Spleen (tissue), 11 donors: Measurements from ENCODE around the gene ITPKB. TPM values are rescaled to one million over a fixed set of nuclear protein-coding genes. Genes with fewer than 3 reads are reported as not detected.

Experiments
- DNase-seq: peaks from one replicate; pipeline ENCODE4 v3.0.0-alpha.2; 2020
- H3K27ac ChIP-seq, 8 donors: fragments of 200-600 bp; sonication (generic) in 7 of 8; 1 replicate in 4 of 8; 2 replicates in 4 of 8; pipeline versions ENCODE4 v1.5.0 to v1.8.0; 2016 to 2021; ENCODE audit warnings: inconsistent platforms in 4 of 8, mild to moderate bottlenecking in 4 of 8, moderate library complexity in 1 of 8
- H3K27me3 ChIP-seq, 7 donors: fragments of 200-600 bp; sonication (generic) in 6 of 7; replicated peaks in 1 of 7; 1 replicate in 4 of 7; 2 replicates in 3 of 7; pipeline versions ENCODE4 v1.5.0 to v1.8.0; 2016 to 2021; ENCODE audit warnings: inconsistent platforms in 3 of 7, mild to moderate bottlenecking in 1 of 7
- H3K36me3 ChIP-seq, 6 donors: fragments of 200-600 bp; sonication (generic) in 5 of 6; 1 replicate in 4 of 6; 2 replicates in 2 of 6; pipeline versions ENCODE4 v1.5.0 to v1.8.0; 2016 to 2021; ENCODE audit warnings: inconsistent platforms in 2 of 6
- H3K4me1 ChIP-seq, 6 donors: fragments of 200-600 bp; sonication (generic) in 5 of 6; 1 replicate in 3 of 6; 2 replicates in 3 of 6; pipeline versions ENCODE4 v1.5.0 to v1.8.0; 2016 to 2021; ENCODE audit warnings: inconsistent platforms in 3 of 6
- H3K4me3 ChIP-seq, 8 donors: fragments of 200-600 bp; sonication (generic) in 7 of 8; 1 replicate in 4 of 8; 2 replicates in 4 of 8; pipeline versions ENCODE4 v1.5.0 to v1.8.0; 2016 to 2021; ENCODE audit warnings: inconsistent platforms in 4 of 8, mild to moderate bottlenecking in 4 of 8, moderate library complexity in 2 of 8
- H3K9me3 ChIP-seq, 8 donors: fragments of 200-600 bp; sonication (generic) in 7 of 8; 1 replicate in 4 of 8; 2 replicates in 4 of 8; pipeline versions ENCODE4 v1.5.0 to v1.8.0; 2016 to 2021; ENCODE audit warnings: inconsistent platforms in 4 of 8
- POLR2A ChIP-seq, 3 donors: fragments of 450-650 bp; IDR thresholded peaks; one replicate each; pipeline ENCODE4 v1.5.1; 2017; ENCODE audit warnings: antibody characterized with exemption in 3 of 3, mild to moderate bottlenecking in 1 of 3
- POLR2AphosphoS5 ChIP-seq, 3 donors: sonication (generic); formaldehyde crosslinking; IDR thresholded peaks; one replicate each; pipeline ENCODE4 v1.5.1; 2017; ENCODE audit warnings: antibody characterized with exemption in 3 of 3
- WGBS, 5 donors: extraction: QIAGEN DNeasy Blood & Tissue Kit in 3 of 5; methylation state at CpG; one replicate each; pipeline versions ENCODE4 v1.1.5 to v1.1.7; 2013 to 2018; 5-methylcytosine and 5-hydroxymethylcytosine counted together
- intact Hi-C: fragments of 100-400 bp; cut with DNase I; formaldehyde crosslinking; loops from one replicate; pipeline ENCODE4 v1.15.0; 2023; ENCODE audit warnings: low total_unique reads
- polyA plus RNA-seq, 3 donors: library from polyadenylated mRNA; stranded (reverse); fragments of 200-250 nt; gene quantifications; one replicate each; pipeline ENCODE4 v1.2.1, GENCODE V29; 2013
- total RNA-seq, 7 donors: library from RNA; depleted of rRNA in 3 of 7; stranded (reverse); fragments of >200 nt in 3 of 7; fragmentation: NEBNext Ultra II Directional in 4 of 7; extraction: Animal tissue kit (Norgen Biotek cat#: 25700) in 4 of 7; gene quantifications; one replicate each; pipeline versions ENCODE4 v1.1.0 to v1.2.1, GENCODE V29; 2016 to 2021
- TF ChIP-seq, protein P1 (sequence below), 11 experiments: fragments of 200-600 bp in 7 of 11; fragments of 450-650 bp in 4 of 11; sonication (generic) in 4 of 11; IDR thresholded peaks in 8 of 11; conservative IDR thresholded peaks in 3 of 11; 1 replicate in 7 of 11; 2 replicates in 4 of 11; pipeline versions ENCODE4 v1.4.0 to v1.8.0; 2016 to 2021; ENCODE audit warnings: antibody characterized with exemption in 11 of 11, inconsistent platforms in 4 of 11, mild to moderate bottlenecking in 1 of 11
- donor health status: healthy with polysubstance abuse.
- donor health status: DM: no; HTN: no; CAD: no; lungs with moderate emphysema.
- donor health status: DM: no; HTN: no; CAD: no.
- donor health status: Bipolar disorder and iron deficiency.
- donor health status: healthy.
- donor health status: DM: no; HTN: no; CAD: no.
- donor health status: DM: yes; HTN: yes; CAD: no.

The ITPKB gene
- total and polyA plus RNA-seq, 10 donors = 8.5 to 74.6 (median 59.6) TPM

DNA sequence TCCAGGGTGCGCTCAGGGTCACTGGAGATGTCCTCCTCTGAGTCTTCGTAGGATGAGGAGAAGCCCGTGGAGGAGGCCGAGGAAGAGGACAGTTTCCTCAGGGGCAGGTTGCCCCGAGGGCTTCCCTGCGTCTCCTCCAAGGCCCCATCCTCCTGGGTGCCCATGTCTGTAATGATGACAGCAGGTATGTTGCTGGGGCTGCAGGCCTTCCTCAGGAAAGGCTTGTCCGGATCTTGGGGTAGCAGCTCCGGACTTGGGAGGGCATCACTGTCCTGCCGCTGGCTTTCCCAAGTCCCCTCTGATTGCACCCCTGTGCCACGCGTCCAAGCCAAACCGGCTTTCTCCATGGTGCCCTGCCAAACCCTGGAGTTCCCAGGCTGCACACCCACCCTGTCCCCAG lies 3.5 kb downstream of the ITPKB start:
- H3K27me3 ChIP-seq = no peaks in the 10 kb centered on the region
- intact Hi-C loops = loop anchor here (10.0 kb wide), 1 partner anchor 81 kb away; no protein-coding TSS in a partner anchor
- no peaks in the 10 kb centered on the region for H3K9me3 ChIP-seq
- H3K4me1 ChIP-seq = peaks cover 46 to 80% (median 79%) of the 10 kb centered on the region in 6 donors
- 59 to 67% (median 64%) methylated on average over 8 to 12 of the region's 12 CpGs for WGBS, 5 donors
- peak overlapping the region in 7 of 8 donors; percentile 9 to 98 (median 96) for H3K4me3 ChIP-seq
- TF ChIP-seq, protein P1, sequence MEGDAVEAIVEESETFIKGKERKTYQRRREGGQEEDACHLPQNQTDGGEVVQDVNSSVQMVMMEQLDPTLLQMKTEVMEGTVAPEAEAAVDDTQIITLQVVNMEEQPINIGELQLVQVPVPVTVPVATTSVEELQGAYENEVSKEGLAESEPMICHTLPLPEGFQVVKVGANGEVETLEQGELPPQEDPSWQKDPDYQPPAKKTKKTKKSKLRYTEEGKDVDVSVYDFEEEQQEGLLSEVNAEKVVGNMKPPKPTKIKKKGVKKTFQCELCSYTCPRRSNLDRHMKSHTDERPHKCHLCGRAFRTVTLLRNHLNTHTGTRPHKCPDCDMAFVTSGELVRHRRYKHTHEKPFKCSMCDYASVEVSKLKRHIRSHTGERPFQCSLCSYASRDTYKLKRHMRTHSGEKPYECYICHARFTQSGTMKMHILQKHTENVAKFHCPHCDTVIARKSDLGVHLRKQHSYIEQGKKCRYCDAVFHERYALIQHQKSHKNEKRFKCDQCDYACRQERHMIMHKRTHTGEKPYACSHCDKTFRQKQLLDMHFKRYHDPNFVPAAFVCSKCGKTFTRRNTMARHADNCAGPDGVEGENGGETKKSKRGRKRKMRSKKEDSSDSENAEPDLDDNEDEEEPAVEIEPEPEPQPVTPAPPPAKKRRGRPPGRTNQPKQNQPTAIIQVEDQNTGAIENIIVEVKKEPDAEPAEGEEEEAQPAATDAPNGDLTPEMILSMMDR (IDR thresholded peaks at IDR 0.05 in 8 of 11, conservative IDR thresholded peaks at IDR 0.05 in 3 of 11) = no peak
- no peak for TF ChIP-seq POLR2A (IDR thresholded peaks at IDR 0.05)
- no peak for TF ChIP-seq POLR2AphosphoS5 (IDR thresholded peaks at IDR 0.05)
- H3K36me3 ChIP-seq = peaks cover 0 to 41% (median 18%) of the 10 kb centered on the region in 6 donors
- peak overlapping the region in 7 of 8 donors; percentile 35 to 97 (median 92) for H3K27ac ChIP-seq
- DNase-seq = no peak

GRCh38 chr1:226734611-226735153 lies 4.4 kb downstream of the ITPKB start:
- intact Hi-C loops = loop anchor here (5.0 to 10.0 kb wide), 2 partner anchors 80 to 93 kb away; no protein-coding TSS in a partner anchor
- H3K36me3 ChIP-seq = peaks cover 0 to 48% (median 18%) of the 10 kb centered on the region in 6 donors
- peaks cover 48 to 80% (median 79%) of the 10 kb centered on the region in 6 donors for H3K4me1 ChIP-seq
- DNase-seq = no peak
- WGBS, 5 donors = 54 to 64% (median 56%) methylated on average over 3 of the region's 3 CpGs
- H3K9me3 ChIP-seq = no peaks in the 10 kb centered on the region
- TF ChIP-seq, protein P1 (IDR thresholded peaks at IDR 0.05 in 8 of 11, conservative IDR thresholded peaks at IDR 0.05 in 3 of 11) = no peak
- TF ChIP-seq POLR2A (IDR thresholded peaks at IDR 0.05) (no peak), POLR2AphosphoS5 (IDR thresholded peaks at IDR 0.05) (no peak)
- H3K27ac ChIP-seq = peak overlapping the region in 4 of 8 donors; percentile 92 to 97 (median 95)
- no peaks in the 10 kb centered on the region for H3K27me3 ChIP-seq
- peak overlapping the region in 7 of 8 donors; percentile 4 to 98 (median 96) for H3K4me3 ChIP-seq

DNA sequence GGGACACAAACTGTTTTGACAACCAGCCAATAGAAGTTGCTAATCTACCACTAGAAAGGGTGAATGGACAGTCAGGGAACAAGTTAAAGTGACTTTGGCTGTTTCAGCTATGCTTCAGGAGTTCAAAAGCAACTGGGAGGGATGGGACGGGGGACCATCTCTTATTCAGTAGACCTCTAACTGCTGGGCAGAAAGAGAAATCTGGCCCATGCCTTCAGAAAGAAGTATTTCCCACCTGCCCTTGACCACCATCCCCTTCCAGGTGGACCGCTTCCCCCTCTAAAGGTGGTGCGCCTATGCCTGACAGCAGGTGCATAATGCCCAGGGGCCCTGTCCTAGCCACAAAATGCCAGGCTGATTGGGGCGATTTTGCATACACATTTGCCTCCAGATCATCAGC lies 5.2 kb downstream of the ITPKB start:
- H3K9me3 ChIP-seq = no peaks in the 10 kb centered on the region
- TF ChIP-seq POLR2A (IDR thresholded peaks at IDR 0.05) (no peak), POLR2AphosphoS5 (IDR thresholded peaks at IDR 0.05) (peak in 2 of 3 donors; percentile 4 to 27)
- H3K4me1 ChIP-seq = peaks cover 53 to 84% (median 83%) of the 10 kb centered on the region in 6 donors
- peak overlapping the region in 7 of 8 donors; percentile 28 to 97 (median 59) for H3K27ac ChIP-seq
- DNase-seq = no peak
- WGBS, 5 donors = 44 to 70% (median 57%) methylated on average over 4 of the region's 4 CpGs
- no peaks in the 10 kb centered on the region for H3K27me3 ChIP-seq
- H3K36me3 ChIP-seq = peaks cover 0 to 56% (median 18%) of the 10 kb centered on the region in 6 donors
- H3K4me3 ChIP-seq = peak overlapping the region; percentile 0 to 98 (median 92)
- intact Hi-C loops = loop anchor here (5.0 to 10.0 kb wide), 2 partner anchors 79 to 93 kb away; no protein-coding TSS in a partner anchor

DNA sequence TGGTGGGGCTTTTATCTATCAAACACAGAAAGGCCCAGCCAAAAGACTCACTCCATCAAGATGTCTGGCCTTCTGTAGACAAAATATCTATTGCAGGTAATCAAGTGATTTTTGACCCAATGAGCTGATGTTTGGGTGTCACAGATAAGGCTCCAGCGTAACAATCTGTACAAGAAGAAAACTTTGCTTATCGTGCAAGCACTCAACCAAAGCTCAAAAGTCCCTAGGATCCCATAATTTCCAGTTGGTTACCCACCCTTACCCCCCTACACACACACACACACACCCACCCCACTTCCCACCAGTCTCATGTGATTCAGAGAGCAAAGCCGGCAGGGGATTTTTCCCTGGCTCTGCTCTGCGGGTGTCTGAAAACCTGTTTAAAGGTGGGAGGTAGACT lies 5.8 kb downstream of the ITPKB start:
- DNase-seq = no peak
- 26 to 55% (median 45%) methylated on average over 4 of the region's 4 CpGs for WGBS, 5 donors
- peaks cover 58 to 90% (median 89%) of the 10 kb centered on the region in 6 donors for H3K4me1 ChIP-seq
- H3K27ac ChIP-seq = peak overlapping the region in 7 of 8 donors; percentile 17 to 97 (median 59)
- H3K27me3 ChIP-seq = no peaks in the 10 kb centered on the region
- peaks cover 0 to 62% (median 21%) of the 10 kb centered on the region in 6 donors for H3K36me3 ChIP-seq
- intact Hi-C loops = loop anchor here (5.0 to 10.0 kb wide), 2 partner anchors 79 to 94 kb away; no protein-coding TSS in a partner anchor
- TF ChIP-seq POLR2A (IDR thresholded peaks at IDR 0.05) (no peak), POLR2AphosphoS5 (IDR thresholded peaks at IDR 0.05) (no peak)
- TF ChIP-seq, protein P1 (IDR thresholded peaks at IDR 0.05 in 8 of 11, conservative IDR thresholded peaks at IDR 0.05 in 3 of 11) = no peak
- H3K4me3 ChIP-seq = peak overlapping the region; percentile 0 to 98 (median 92)
- no peaks in the 10 kb centered on the region for H3K9me3 ChIP-seq
